Iris pigment epithelial cell (primary cell): Measurements from ENCODE around the gene ACTN4.

Source experiments
- DNase-seq: peaks from one replicate; pipeline ENCODE4 v3.0.0-alpha.2; 2011; ENCODE audit warnings: low read depth

Gene ACTN4

GRCh38 chr19:38661136-38661535 lies 13.7 kb downstream of the ACTN4 start:
- DNase-seq = no peak

GRCh38 chr19:38661996-38662395 lies 14.5 kb downstream of the ACTN4 start:
- DNase-seq = no peak

- DNase-seq = no peak
These were observed 15.2 kb downstream of the ACTN4 start for GRCh38 chr19:38662537-38663155.

- DNase-seq = no peak
These were observed 15.8 kb downstream of the ACTN4 start for GRCh38 chr19:38663156-38663651.

GRCh38 chr19:38663957-38664502 lies 16.6 kb downstream of the ACTN4 start:
- DNase-seq = no peak

- no peak for DNase-seq
These were observed 17.2 kb downstream of the ACTN4 start for GRCh38 chr19:38664503-38665211.

- no peak for DNase-seq
These were observed 17.9 kb downstream of the ACTN4 start for GRCh38 chr19:38665219-38665931.

- DNase-seq = no peak
These were observed 18.7 kb downstream of the ACTN4 start for GRCh38 chr19:38665950-38666662.

GRCh38 chr19:38666663-38667511 lies 19.4 kb downstream of the ACTN4 start:
- DNase-seq = peak; percentile 84

- DNase-seq = peak; percentile 93
These were observed 20.3 kb downstream of the ACTN4 start for GRCh38 chr19:38667661-38668171.

GRCh38 chr19:38669552-38669951 lies 22.1 kb downstream of the ACTN4 start:
- no peak for DNase-seq

GRCh38 chr19:38670921-38671398 lies 23.5 kb downstream of the ACTN4 start:
- DNase-seq = no peak

- DNase-seq = no peak
These were observed 24.2 kb downstream of the ACTN4 start for GRCh38 chr19:38671654-38672053.

GRCh38 chr19:38673030-38673429 lies 25.6 kb downstream of the ACTN4 start:
- no peak for DNase-seq

- no peak for DNase-seq
These were observed 27.1 kb downstream of the ACTN4 start for GRCh38 chr19:38674388-38675171.

GRCh38 chr19:38675611-38676010 lies 28.2 kb downstream of the ACTN4 start:
- no peak for DNase-seq

GRCh38 chr19:38676023-38676877 lies 28.8 kb downstream of the ACTN4 start:
- DNase-seq = peak; percentile 74

GRCh38 chr19:38676878-38677646 lies 29.6 kb downstream of the ACTN4 start:
- no peak for DNase-seq
